Upper lobe of left lung (tissue), 4 donors: ENCODE data around the gene FRMD5.

ENCODE experiments used
- CTCF ChIP-seq, 6 experiments: fragments of 450-650 bp in 4 of 6; fragments of 200-600 bp in 2 of 6; sonication (generic) in 2 of 6; IDR thresholded peaks; one replicate each; pipeline ENCODE4 v1.5.1; 2016 to 2019; ENCODE audit warnings: antibody characterized with exemption in 6 of 6
- POLR2AphosphoS5 ChIP-seq, 2 donors: sonication (generic); formaldehyde crosslinking; IDR thresholded peaks; one replicate each; pipeline ENCODE4 v1.5.1; 2017; ENCODE audit warnings: antibody characterized with exemption in 2 of 2

GRCh38 chr15:44096596-44096995, 98.5 kb downstream of the FRMD5 start:
- TF ChIP-seq CTCF (IDR thresholded peaks at IDR 0.05) = no peak
- TF ChIP-seq POLR2AphosphoS5 (IDR thresholded peaks at IDR 0.05) = no peak
